Measurements from ENCODE around the gene MASTL.

MASTL gene

DNA sequence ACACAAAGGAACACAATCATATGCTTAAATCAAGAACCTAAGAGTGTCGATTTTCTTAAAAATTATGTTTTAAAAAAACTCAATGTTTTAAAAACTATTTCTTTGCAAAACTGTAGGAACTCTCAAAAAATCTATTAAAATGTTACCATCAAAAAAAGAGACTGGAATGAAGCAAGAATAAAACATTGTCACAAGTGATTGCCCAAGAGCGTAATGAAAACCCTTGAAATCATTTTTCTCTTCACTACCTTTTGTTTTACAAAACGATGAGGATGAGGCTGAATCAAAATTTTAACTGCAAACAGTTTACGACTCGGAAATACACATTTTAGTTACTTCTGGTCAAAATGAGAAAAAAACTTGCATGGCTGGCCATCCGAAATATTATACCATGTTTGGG lies 1.8 kb upstream of the MASTL start:
- TF ChIP-seq FOXP2 (optimal IDR thresholded peaks at IDR 0.05; ENCODE audit: borderline replicate concordance, extremely low read depth, extremely low read length, insufficient read depth) (no peak), POLR2AphosphoS5 (IDR thresholded peaks at IDR 0.05; ENCODE audit: low read depth, low read length) (no peak), TAF1 (IDR thresholded peaks at IDR 0.05; ENCODE audit: borderline replicate concordance, insufficient read depth, low read length) (no peak), SIN3A (IDR thresholded peaks at IDR 0.05; ENCODE audit: borderline replicate concordance, insufficient read depth, low read length) (no peak)
- TF ChIP-seq, protein P1, sequence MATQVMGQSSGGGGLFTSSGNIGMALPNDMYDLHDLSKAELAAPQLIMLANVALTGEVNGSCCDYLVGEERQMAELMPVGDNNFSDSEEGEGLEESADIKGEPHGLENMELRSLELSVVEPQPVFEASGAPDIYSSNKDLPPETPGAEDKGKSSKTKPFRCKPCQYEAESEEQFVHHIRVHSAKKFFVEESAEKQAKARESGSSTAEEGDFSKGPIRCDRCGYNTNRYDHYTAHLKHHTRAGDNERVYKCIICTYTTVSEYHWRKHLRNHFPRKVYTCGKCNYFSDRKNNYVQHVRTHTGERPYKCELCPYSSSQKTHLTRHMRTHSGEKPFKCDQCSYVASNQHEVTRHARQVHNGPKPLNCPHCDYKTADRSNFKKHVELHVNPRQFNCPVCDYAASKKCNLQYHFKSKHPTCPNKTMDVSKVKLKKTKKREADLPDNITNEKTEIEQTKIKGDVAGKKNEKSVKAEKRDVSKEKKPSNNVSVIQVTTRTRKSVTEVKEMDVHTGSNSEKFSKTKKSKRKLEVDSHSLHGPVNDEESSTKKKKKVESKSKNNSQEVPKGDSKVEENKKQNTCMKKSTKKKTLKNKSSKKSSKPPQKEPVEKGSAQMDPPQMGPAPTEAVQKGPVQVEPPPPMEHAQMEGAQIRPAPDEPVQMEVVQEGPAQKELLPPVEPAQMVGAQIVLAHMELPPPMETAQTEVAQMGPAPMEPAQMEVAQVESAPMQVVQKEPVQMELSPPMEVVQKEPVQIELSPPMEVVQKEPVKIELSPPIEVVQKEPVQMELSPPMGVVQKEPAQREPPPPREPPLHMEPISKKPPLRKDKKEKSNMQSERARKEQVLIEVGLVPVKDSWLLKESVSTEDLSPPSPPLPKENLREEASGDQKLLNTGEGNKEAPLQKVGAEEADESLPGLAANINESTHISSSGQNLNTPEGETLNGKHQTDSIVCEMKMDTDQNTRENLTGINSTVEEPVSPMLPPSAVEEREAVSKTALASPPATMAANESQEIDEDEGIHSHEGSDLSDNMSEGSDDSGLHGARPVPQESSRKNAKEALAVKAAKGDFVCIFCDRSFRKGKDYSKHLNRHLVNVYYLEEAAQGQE (IDR thresholded peaks at IDR 0.05; ENCODE audit: insufficient read depth in 1 of 2, low read depth in 2 of 2, low read length in 2 of 2): no peak

DNA sequence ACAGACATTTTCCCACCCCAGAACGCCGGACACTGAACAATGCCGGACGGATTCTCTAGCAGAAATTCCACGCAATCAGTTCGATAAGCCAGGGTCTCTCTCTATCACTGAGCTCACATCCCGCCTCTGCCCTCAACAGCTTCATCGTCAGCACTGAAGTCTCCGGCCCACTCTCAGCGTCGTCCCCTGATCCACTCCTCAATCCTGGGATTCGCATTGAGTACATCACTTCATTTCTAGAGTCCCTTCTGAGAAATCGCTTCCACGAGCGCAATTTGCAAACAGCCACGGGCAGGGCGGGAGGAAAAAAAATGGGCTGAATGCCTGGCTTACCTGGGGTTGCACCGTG lies 1.3 kb upstream of the MASTL start:
- TF ChIP-seq SIN3A (IDR thresholded peaks at IDR 0.05; ENCODE audit: borderline replicate concordance, insufficient read depth, low read length) (no peak), POLR2AphosphoS5 (IDR thresholded peaks at IDR 0.05; ENCODE audit: low read depth, low read length) (no peak), FOXP2 (optimal IDR thresholded peaks at IDR 0.05; ENCODE audit: borderline replicate concordance, extremely low read depth, extremely low read length, insufficient read depth) (no peak), TAF1 (IDR thresholded peaks at IDR 0.05; ENCODE audit: borderline replicate concordance, insufficient read depth, low read length) (no peak)
- TF ChIP-seq, protein P1 (IDR thresholded peaks at IDR 0.05; ENCODE audit: insufficient read depth in 1 of 2, low read depth in 2 of 2, low read length in 2 of 2): no peak

DNA sequence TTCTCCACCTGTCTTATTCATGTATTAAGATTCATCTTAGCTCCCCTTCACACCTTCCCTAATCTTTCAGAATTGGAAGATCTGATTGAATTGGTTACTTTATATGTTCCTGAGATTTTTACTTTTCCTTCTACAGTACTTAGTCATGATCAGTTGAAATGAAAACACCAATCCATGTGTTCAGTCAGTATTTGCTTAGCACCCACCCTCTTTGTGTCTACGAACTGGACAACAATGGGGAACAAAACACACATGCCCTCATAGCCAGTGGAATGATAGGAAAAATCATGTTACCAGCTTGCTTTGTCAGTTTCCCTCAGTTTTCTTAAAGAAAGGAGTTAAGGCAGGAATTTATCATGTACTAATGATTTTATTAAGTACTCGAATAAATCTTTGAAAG lies 2.0 kb downstream of the MASTL start:
- no peak for TF ChIP-seq FOXP2 (optimal IDR thresholded peaks at IDR 0.05; ENCODE audit: borderline replicate concordance, extremely low read depth, extremely low read length, insufficient read depth)
- TF ChIP-seq POLR2AphosphoS5 (IDR thresholded peaks at IDR 0.05; ENCODE audit: low read depth, low read length): no peak
- no peak for TF ChIP-seq TAF1 (IDR thresholded peaks at IDR 0.05; ENCODE audit: borderline replicate concordance, insufficient read depth, low read length)
- no peak for TF ChIP-seq SIN3A (IDR thresholded peaks at IDR 0.05; ENCODE audit: borderline replicate concordance, insufficient read depth, low read length)
- TF ChIP-seq, protein P1 (IDR thresholded peaks at IDR 0.05; ENCODE audit: insufficient read depth in 1 of 2, low read depth in 2 of 2, low read length in 2 of 2): no peak

DNA sequence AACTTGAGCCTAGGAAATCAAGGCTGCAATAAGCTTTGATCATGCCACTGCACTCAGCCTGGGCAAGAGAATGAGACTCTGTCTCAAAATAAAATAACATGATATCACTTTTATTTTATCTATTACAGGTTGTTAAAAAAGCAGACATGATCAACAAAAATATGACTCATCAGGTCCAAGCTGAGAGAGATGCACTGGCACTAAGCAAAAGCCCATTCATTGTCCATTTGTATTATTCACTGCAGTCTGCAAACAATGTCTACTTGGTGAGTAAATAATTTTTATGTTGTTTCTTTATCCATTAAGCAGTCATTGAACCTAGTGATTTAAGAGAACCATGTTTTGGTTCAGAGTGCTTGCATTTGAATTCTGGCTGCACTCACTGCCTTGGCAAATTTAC lies 3.3 kb downstream of the MASTL start:
- TF ChIP-seq, protein P1 (IDR thresholded peaks at IDR 0.05; ENCODE audit: insufficient read depth in 1 of 2, low read depth in 2 of 2, low read length in 2 of 2): no peak
- no peak for TF ChIP-seq TAF1 (IDR thresholded peaks at IDR 0.05; ENCODE audit: borderline replicate concordance, insufficient read depth, low read length)
- TF ChIP-seq POLR2AphosphoS5 (IDR thresholded peaks at IDR 0.05; ENCODE audit: low read depth, low read length): no peak
- no peak for TF ChIP-seq SIN3A (IDR thresholded peaks at IDR 0.05; ENCODE audit: borderline replicate concordance, insufficient read depth, low read length)
- TF ChIP-seq FOXP2 (optimal IDR thresholded peaks at IDR 0.05; ENCODE audit: borderline replicate concordance, extremely low read depth, extremely low read length, insufficient read depth): no peak

DNA sequence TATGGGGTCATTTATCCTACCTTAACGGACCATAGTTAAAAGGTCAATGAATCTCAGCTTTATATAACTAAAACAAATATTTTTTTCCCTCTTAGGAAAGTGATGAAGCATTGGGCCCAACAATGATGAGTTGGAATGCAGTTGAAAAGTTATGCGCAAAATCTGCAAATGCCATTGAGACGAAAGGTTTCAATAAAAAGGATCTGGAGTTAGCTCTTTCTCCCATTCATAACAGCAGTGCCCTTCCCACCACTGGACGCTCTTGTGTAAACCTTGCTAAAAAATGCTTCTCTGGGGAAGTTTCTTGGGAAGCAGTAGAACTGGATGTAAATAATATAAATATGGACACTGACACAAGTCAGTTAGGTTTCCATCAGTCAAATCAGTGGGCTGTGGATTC lies 14.7 kb downstream of the MASTL start:
- TF ChIP-seq, protein P1 (IDR thresholded peaks at IDR 0.05; ENCODE audit: insufficient read depth in 1 of 2, low read depth in 2 of 2, low read length in 2 of 2): no peak
